NCI-H1436 treated with DMSO at 0.1 percent for 48 hours (cell line): ENCODE data around the gene CUX1.
"Not testable (repeated sequence)": the region's sequence is repeated elsewhere in the genome, so short reads cannot be mapped to it uniquely, and the experiment has no call there.

Source experiments
- DNase-seq: peaks from one replicate; lab custom pipeline; 2025; lab: John Stamatoyannopoulos, UW

CUX1 gene

DNA sequence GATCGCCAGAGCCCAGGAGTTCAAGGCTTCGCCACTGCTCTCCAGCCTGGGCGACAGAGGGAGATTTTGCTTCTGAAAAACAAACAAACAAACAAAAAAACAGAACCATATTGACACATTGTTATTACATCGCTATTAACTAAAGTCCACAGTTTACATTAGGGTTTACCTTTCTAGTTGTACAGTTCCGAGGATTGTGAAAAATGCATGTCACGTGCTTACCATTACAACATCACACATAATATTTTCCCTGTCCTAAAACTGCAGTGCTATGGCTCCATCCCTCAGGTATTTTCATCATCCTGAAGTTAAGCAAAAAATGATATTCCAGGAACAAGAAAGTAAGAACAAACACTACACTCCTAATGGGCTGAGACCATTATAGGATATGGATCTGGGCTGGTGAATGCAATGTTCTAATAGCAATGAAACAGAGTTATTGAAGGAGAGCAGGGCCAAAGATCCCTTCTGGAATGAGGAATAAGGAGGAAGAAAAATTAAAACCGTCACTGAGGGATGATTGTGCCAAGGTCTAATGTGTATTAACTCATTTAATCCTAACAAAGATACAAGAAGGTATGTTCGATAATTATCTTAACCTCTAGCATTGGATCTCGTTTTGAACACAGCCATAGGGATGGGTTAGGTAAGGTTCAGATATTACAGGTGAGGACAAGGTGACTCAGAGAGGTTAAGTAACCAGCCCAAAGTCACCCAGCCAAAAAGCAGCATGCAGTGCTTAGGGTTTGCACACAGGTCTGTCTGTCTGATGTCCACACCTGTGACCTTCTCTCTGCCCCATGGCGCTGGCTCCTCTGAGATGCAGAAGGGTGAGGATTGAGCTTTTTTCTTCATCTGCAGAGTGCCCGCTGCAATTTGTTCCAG is 14.0 kb upstream of the CUX1 start:
- DNase-seq: no peak

DNA sequence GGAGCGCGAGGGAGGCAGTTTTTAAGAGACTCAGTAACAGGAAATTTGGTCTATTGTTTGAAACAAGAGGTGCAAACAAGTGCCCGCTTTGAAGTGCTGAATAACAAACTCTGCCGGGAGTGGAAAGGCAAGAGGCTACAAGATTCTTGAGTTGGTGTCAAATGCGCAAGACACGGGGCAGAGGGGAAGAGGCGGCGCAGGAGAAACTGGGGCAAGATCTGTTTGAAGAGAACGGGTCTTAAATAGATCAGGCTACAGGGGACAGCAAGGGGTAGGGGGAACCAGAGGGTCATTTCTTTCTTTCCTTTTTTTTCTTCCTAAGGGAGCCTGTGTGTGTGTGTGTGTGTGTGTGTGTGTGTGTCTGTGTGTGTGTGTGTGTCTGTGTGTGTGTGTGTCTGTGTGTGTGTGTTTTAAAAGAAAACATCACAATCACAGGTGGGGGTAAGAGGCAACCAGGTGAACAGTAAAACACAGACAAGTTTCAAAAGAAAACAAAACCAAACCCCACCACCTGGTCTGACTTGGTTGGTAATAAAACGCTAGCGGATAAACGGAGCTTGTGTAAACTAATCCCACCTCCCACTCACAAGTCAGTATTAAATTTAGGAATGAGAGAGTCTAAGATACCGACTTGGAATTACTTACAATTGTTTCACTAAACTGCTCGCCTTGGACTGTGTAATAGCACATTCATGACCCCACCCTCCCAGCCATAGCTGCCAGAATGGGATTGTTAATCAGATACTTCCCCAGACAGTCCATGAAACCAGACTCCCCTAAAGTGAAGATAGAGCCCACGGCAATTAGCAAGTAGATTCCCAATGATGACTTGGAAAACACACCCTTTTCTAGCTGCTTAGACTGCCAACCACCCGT is 13.1 kb upstream of the CUX1 start:
- DNase-seq: no peak

- DNase-seq: no peak
Measured at GRCh38 chr7:101804967-101805366, 12.5 kb upstream of the CUX1 start.

GRCh38 chr7:101812595-101812994 is 4.8 kb upstream of the CUX1 start:
- DNase-seq: no peak

- DNase-seq: no peak
Measured at GRCh38 chr7:101813402-101814019, 3.9 kb upstream of the CUX1 start.

- DNase-seq: no peak
Measured at GRCh38 chr7:101814081-101814990, 3.1 kb upstream of the CUX1 start.

DNA sequence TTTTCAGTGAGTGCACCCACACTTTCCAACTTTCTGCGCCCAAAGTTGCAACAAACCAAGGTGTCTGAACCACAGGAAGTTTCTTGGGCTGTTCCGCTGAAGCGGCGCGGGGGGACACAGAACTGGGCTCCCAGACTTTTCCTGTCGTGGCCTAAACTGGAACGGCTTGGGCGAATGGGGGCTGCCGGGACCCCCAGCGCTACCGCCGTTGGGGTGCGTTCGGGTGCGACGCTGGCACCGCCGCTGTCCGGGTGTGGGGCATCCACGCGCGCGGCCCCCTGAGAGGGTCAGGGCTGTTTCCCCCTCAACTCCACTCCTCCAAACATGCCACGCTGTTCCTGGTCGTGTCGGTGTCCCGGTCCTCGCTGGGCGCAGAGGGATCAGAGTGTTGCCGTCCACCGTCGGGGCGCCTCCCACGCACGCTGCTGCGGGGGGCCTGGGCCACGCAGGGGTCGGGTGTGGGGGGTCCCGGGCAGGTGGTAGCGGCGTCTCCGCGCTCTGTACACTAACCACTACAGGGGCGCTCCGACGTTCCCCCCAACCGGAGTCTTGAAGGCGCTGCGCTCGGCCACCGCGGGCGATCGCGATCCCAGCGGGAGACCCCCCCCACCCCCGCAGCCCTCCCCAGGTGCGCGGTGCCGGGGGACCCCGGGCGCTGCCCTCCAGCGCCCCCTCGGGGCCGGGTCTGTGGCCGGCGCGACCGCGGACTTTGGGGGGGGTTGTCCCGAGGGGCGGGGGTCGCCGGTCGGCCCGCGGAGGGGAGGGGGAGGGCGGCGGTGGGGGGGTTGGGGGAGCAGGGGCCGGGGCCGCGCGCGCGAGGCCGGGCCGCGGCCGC is 2.2 kb upstream of the CUX1 start:
- no peak for DNase-seq

- no peak for DNase-seq
Measured at GRCh38 chr7:101815826-101816594, 1.4 kb upstream of the CUX1 start.

DNA sequence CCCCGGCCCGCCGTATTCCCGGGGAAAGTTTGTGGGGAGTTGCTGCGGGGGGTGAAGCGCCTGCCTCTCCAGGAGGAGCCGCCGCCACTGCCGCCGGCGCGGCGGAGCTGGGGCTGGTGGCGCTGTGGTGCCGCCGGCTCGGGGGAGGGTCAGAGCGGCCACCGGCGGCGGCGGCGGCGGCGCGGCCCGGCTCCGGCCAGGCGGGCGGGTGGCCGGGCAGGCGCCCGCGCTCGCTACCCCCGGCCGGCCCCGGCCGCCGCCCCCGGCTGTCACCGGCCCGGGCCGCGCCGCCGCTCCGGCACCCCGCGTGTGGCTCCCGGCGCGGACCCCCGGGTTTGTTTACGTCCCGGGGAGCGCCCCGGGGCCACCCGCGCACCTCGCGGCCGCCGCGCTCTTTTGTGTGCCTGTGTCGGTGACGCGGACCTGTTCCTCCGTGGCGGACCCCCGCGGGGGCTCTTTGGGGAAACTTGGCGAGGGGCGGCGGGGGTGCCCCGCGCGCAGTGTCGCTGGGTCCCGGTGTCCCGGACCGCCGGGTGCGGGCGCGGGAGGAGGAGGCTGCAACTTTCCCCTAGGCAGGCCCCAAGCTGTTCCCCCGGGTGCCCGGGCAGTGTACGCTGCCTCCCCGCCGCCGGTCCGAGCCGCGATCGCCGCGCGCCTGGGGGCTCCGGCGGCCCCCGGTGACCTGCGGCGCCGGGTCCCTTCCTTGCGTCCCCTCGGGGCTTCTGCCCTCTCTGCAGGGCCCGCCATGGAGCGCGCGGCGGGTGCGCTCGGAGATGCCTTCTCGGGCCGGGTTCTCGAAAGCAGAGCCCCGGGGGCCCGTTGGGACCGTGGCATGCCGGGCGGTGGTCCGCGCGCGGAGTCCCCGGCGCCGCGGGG is 593 bp upstream of the CUX1 start:
- no peak for DNase-seq

- no peak for DNase-seq
Measured at GRCh38 chr7:101818287-101819071, 1.1 kb downstream of the CUX1 start.

- no peak for DNase-seq
Measured at GRCh38 chr7:101819183-101819582, 1.8 kb downstream of the CUX1 start.

GRCh38 chr7:101819913-101820522 is 2.6 kb downstream of the CUX1 start:
- no peak for DNase-seq

DNA sequence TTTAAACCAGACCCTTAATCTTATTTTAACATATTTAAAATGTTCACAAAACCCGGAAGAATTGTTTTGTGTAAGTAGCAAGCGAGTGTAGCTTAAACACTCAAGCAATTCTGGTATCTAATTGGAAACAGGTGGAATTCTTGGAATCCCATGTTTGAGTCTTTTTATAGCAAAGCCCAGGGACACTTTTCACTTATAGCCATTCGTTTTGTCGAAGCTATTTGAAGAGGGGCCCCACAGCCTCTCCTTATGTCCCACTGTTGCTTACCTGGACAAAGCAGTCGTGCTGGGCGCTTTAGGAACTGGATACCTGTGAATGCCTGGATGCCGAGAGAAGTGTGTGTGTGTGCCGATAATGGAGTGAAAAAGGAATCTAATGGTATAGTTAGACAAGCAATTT is 3.3 kb downstream of the CUX1 start:
- no peak for DNase-seq

GRCh38 chr7:101822632-101823031 is 5.2 kb downstream of the CUX1 start:
- DNase-seq: not testable (repeated sequence)

- no peak for DNase-seq
Measured at GRCh38 chr7:101823096-101823495, 5.7 kb downstream of the CUX1 start.

DNA sequence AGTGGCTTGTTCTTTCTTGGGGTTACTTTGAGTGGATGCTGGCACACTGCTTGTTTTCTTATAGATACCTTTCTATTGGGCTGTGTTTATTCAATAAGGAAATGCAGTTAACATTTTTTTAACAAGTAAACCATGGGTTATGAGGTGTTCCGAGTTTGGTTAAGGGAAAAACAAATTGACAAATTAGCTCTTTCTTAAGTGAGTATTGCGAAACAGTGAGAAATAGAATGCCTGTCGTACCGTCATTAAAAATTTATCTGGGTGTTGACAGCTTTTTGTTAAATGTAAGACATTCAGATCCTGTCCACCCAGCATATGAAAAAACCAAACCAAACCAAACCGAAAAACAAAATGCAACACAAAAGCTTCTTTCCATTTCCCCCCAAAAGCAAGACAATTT is 6.2 kb downstream of the CUX1 start:
- no peak for DNase-seq

DNA sequence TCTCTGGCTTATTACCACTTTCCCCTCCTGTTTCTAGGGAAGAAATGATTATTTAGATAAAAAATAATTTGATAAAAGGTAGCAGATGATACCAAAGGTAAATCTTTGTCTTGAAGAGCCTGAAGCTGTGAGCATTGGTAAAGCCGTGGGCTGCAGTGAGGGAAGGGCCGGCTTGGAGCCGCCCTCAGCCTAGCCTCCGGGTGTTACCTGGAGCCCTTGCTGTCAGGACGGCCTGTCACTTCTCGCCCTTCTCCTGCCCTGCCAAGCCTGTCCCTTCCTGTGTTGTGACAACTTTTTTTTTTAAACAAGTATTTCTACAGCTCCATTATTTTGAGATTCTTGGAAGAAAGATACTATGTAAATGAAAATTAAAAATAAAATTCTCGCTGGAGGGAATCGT is 7.0 kb downstream of the CUX1 start:
- DNase-seq: no peak
